ENCODE measurements around the gene INTS3. TPM values are rescaled to one million over a fixed set of nuclear protein-coding genes. Genes with fewer than 3 reads are reported as not detected.
A peak's percentile ranks its signal among the peaks of the same experiment; 100 is the strongest.

The INTS3 gene
- total RNA-seq (2021; fragmentation: NEBNext Ultra II Directional; extraction: Animal tissue kit (Norgen Biotek cat#: 25700)) (63.2 and 66.8 TPM in 2 replicates), polyA plus RNA-seq (2011; rRNA removed) (86.9 and 93.2 TPM in 2 replicates), polyA minus RNA-seq (2011; rRNA and poly(A)+ RNA removed) (87.6 and 105 TPM in 2 replicates)
- polyA plus RNA-seq (2011; cell fraction: cytosol; rRNA removed): 46.3 TPM
- 184 TPM for polyA plus RNA-seq (2011; cell fraction: nucleus; rRNA removed)
- 58.2 to 67.1 TPM (median 62.7 TPM) in 4 replicates for polyA plus RNA-seq (2012, experiment 1 of 2)
- polyA plus RNA-seq (2012, experiment 2 of 2): 30.6 TPM
- polyA plus RNA-seq (2013, experiment 1 of 2): 36.2 TPM
- polyA plus RNA-seq (2013, experiment 2 of 2): 32.5 TPM
- 33.4 TPM for polyA minus RNA-seq (2011; cell fraction: cytosol; rRNA and poly(A)+ RNA removed)
- 71.9 TPM for polyA minus RNA-seq (2011; cell fraction: nucleus; rRNA and poly(A)+ RNA removed)
- long read RNA-seq, experiment 1, full-length matches to known transcripts: 4 of 27 reads
- long read RNA-seq, experiment 1, partial matches to known transcripts: 13 of 27 reads
- long read RNA-seq, experiment 1, other reads (novel, unspliced or antisense): 10 of 27 reads
- long read RNA-seq, experiment 2, partial matches to known transcripts: 2 of 3 reads
- long read RNA-seq, experiment 2, other reads (novel, unspliced or antisense): 1 of 3 reads

- peaks cover 9% of the 10 kb centered on the region for H3K23me2 ChIP-seq (ENCODE audit: low read depth, low read length)
- H2BK120ac ChIP-seq (replicated peaks; ENCODE audit: low read depth, low read length): peak within 1 kb of the TSS; percentile 98
- H3K18ac ChIP-seq (ENCODE audit: extremely low read depth, low read length): peak within 1 kb of the TSS; percentile 99
- H3K4ac ChIP-seq (replicated peaks; ENCODE audit: insufficient read length, low read depth, low read length): peak within 1 kb of the TSS; percentile 100
- H3K79me2 ChIP-seq (ENCODE audit: control insufficient read depth in 1 of 2, insufficient read depth in 2 of 2, low read length in 2 of 2): peaks cover 0 to 28% of the 10 kb centered on the region in 2 experiments; a peak in 2 of 4 replicates
- no peaks in the 10 kb centered on the region for H3K9me3 ChIP-seq (ENCODE audit: insufficient read depth in 2 of 2, low read depth in 1 of 2, low read length in 1 of 2)
- H2AK5ac ChIP-seq (ENCODE audit: low read depth, low read length): peak within 1 kb of the TSS; percentile 76; the same call in 1 of the 2 replicates
- H3K14ac ChIP-seq (ENCODE audit: insufficient read length): no peak within 1 kb of the TSS
- H2BK5ac ChIP-seq (ENCODE audit: low read depth, low read length): peak within 1 kb of the TSS; percentile 99
- no peaks in the 10 kb centered on the region for H3K27me3 ChIP-seq (replicated peaks in 1 of 4; ENCODE audit: control insufficient read depth in 3 of 4, extremely low read depth in 1 of 4, insufficient read depth in 3 of 4, low read length in 3 of 4)
- H3K4me1 ChIP-seq (replicated peaks in 1 of 4; ENCODE audit: control insufficient read depth in 3 of 4, insufficient read depth in 4 of 4, low read length in 3 of 4): peaks cover 0 to 11% (median 3%) of the 10 kb centered on the region in 4 experiments; a peak in 6 of 7 replicates
- POLR2A ChIA-PET (ENCODE audit: partially characterized antibody): interaction anchor here (0.7 to 9.2 kb wide), 9 partner anchors 13 to 94 kb away, joined by 3 to 60 read pairs (median 4); partner anchors contain the start of genes CHTOP, ILF2, NPR1 and SLC27A3
- peak within 1 kb of the TSS; percentile 78 to 96 (median 86) for H3K4me3 ChIP-seq (ENCODE audit: extremely low read depth in 1 of 4, insufficient read depth in 2 of 4, low read depth in 3 of 4, low read length in 4 of 4)
- 0 out of 8 replicates have a peak, but pooled peaks cover 0 to 6% (median 0%) of the 10 kb centered on the region in 4 experiments for H3K36me3 ChIP-seq (ENCODE audit: control insufficient read depth in 2 of 4, insufficient read depth in 4 of 4, low read length in 3 of 4)
- CTCF ChIA-PET (ENCODE audit: partially characterized antibody): interaction anchor here (1.4 to 2.2 kb wide), 2 partner anchors 10 to 55 kb away, joined by 4 to 8 read pairs; no protein-coding TSS in a partner anchor
- peak within 1 kb of the TSS; percentile 95 for H4K8ac ChIP-seq (ENCODE audit: extremely low read depth, insufficient read depth, low read length)
- H2AFZ ChIP-seq (ENCODE audit: low read length): peak within 1 kb of the TSS; percentile 82; the same call in 1 of the 2 replicates
- WGBS, 2 experiments (ENCODE audit: extremely low coverage in 1 of 2, insufficient coverage in 1 of 2, insufficient read length in 1 of 2, insufficient replicate concordance in 2 of 2, low coverage in 1 of 2, low lambda C conversion rate in 2 of 2, missing lambda C conversion rate in 1 of 2): 5% methylated on average over 29 of the region's 49 CpGs; no CpG with 5 or more reads in 1 of the 2 experiments
- peak within 1 kb of the TSS; percentile 82 to 92 (median 88) for H3K9ac ChIP-seq (replicated peaks in 1 of 4; ENCODE audit: extremely low read depth in 1 of 4, low read depth in 3 of 4, low read length in 3 of 4)
- H4K20me1 ChIP-seq (replicated peaks in 1 of 2; ENCODE audit: control insufficient read depth in 1 of 2, insufficient read depth in 2 of 2, low read length in 2 of 2): no peaks in the 10 kb centered on the region
- H3K4me2 ChIP-seq (ENCODE audit: insufficient read depth in 1 of 2, low read depth in 2 of 2, low read length in 2 of 2): peak within 1 kb of the TSS; percentile 74 to 98
- H2BK12ac ChIP-seq (ENCODE audit: low read depth, low read length): peak within 1 kb of the TSS; percentile 75
- FAIRE-seq (peak; percentile 84), DNase-seq (ENCODE audit: low read depth in 1 of 2, low spot score in 2 of 2) (peak; percentile 97 to 99)
- peak within 1 kb of the TSS; percentile 94 for H4K5ac ChIP-seq (ENCODE audit: insufficient read length, low read depth, low read length)
- no peaks in the 10 kb centered on the region; the same call in 1 of the 2 replicates for H3K79me1 ChIP-seq (ENCODE audit: low read depth, low read length)
- 0 out of 2 replicates have a peak within 1 kb of the TSS, but pooled peaks have one; percentile 48 for H2BK20ac ChIP-seq (ENCODE audit: low read length)
- peak within 1 kb of the TSS; percentile 96 for H4K91ac ChIP-seq (replicated peaks; ENCODE audit: insufficient read length, low read length)
- peak within 1 kb of the TSS; percentile 74 for H3K56ac ChIP-seq (replicated peaks; ENCODE audit: insufficient read length, low read depth, low read length)
- peak within 1 kb of the TSS; percentile 88 for H3K27ac ChIP-seq (ENCODE audit: low read depth, low read length)
- H3K23ac ChIP-seq (ENCODE audit: insufficient read length): no peak within 1 kb of the TSS
- H2BK15ac ChIP-seq (ENCODE audit: low read length): peak within 1 kb of the TSS; percentile 72; the same call in 1 of the 2 replicates
- TF ChIP-seq ATF2 (IDR thresholded peaks at IDR 0.05; ENCODE audit: low read length) (no peak), SIN3A (conservative IDR thresholded peaks at IDR 0.05 in 1 of 2, IDR thresholded peaks at IDR 0.05 in 1 of 2; ENCODE audit: low read depth in 1 of 2, low read length in 2 of 2) (no peak; a peak in 1 of 4 replicates), CHD1 (IDR thresholded peaks at IDR 0.05; ENCODE audit: low read depth, low read length) (no peak), ASH2L (IDR thresholded peaks at IDR 0.05; ENCODE audit: low read length) (no peak), POU5F1 (IDR thresholded peaks at IDR 0.05; ENCODE audit: low read depth, low read length) (no peak), MAFK (IDR thresholded peaks at IDR 0.05; ENCODE audit: low read depth, low read length) (no peak)
Measured at GRCh38 chr1:153727463-153728304, at the start of gene INTS3. Gene INTS3 (plus strand): TSS chr1:153728050. CDS start chr1:153728635, 585 bp downstream.

Data from H1 (cell line).